SHP77 treated with DMSO at 0.1 percent for 48 hours (cell line): ENCODE data around the gene RAB23.
A peak's percentile ranks its signal among the peaks of the same experiment; 100 is the strongest.

ENCODE experiments used
- DNase-seq: peaks from one replicate; lab custom pipeline; 2025; lab: John Stamatoyannopoulos, UW

The RAB23 gene

DNA sequence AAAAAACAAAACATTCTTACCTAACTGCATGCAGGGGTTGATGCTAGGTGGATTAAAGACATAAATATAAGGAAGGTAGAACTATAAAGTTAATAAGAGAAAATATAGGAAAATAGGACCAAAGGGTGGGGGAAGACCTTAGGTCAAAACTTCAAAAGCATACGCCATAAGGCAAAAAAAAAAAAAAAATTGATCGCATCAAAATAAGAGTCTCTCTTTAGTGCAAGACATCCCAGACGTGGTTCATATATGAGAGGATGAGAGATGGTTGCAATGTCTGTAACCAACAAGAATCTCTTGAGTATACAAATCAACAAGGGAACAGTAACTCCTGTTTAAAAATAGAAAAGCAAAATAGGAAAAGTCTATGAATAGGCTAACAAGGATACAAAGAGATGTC, 41.5 kb downstream of the RAB23 start:
- no peak for DNase-seq

DNA sequence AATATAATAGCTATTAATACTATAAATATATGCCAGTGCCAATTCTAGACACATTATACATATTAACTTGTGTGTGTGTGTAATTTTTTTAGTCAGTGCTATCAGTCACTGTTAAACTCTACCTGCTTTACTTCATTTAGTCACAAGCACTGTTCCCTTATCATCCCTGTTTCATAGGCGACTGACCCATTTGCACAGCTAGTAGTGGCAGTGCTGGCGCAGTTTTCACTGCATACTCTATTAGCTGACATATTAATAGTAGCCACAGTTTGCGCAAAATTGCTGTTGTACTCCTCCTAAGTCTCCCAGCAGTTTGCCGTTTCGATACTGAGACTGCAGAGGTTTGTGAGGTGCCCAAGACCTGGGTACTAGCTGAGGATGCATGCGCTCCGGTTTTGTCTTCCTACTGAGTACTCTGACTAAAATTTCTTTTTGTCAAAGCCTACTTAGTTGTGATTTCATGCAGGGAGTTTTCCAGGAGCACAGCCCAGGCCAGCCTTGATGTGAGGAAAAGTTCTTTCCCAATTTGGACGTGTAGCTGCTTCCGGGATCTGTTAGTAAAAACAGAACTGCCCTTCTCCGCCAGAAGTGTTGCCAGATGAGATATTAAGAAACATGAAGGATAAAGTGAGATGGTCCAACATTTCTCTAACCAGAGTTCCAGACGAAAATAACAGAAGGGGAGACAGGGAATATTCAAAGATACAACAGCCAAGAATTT, 44.4 kb downstream of the RAB23 start:
- no peak for DNase-seq

DNA sequence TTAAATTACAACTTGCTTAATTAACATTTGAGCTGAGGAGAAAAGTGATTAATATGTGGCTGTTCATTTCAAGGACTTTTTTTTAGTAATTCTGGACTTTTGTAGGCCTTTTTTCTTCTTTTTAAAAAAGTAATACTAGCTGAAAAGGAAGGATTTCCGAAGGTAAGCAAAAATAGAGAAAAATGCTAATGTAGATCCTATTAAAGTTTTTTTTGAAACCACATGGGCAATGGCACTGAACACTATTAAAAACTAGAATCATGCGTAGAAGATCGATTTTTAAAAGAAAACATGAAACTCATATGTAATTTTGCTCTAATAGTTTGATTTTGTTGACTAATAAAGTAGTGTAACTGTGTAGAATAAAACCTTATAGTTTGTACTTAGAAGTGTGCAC, 47.6 kb downstream of the RAB23 start:
- no peak for DNase-seq

DNA sequence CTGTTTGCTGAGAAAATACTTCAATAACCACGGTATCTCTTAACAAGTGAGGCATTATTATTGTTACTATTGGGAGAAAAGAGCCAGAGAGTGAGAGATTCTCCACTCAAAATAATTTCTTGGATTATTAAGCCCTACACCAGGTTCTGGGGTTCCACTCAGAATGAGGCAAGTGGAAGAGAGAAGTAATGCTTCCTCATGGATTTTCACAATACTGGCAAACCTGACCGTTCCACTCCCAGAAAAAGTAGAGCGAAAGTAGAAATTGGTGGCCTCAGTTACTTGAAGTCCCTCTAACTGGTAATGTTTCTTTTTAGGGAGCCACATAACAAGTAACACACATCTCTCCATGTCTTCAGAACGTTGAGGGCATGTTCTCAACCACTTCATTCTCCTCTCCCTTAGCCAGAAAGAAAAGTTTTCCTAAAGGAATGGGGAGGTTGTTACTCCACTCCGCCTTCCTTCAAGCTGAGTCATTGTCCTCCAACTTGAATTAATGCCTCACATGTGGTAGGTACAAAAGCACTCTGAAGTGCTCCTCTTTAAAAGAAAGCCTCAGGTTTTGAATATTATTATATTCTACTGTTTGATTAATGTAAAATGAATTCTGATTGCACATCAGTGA, 48.1 kb downstream of the RAB23 start:
- DNase-seq: no peak

DNA sequence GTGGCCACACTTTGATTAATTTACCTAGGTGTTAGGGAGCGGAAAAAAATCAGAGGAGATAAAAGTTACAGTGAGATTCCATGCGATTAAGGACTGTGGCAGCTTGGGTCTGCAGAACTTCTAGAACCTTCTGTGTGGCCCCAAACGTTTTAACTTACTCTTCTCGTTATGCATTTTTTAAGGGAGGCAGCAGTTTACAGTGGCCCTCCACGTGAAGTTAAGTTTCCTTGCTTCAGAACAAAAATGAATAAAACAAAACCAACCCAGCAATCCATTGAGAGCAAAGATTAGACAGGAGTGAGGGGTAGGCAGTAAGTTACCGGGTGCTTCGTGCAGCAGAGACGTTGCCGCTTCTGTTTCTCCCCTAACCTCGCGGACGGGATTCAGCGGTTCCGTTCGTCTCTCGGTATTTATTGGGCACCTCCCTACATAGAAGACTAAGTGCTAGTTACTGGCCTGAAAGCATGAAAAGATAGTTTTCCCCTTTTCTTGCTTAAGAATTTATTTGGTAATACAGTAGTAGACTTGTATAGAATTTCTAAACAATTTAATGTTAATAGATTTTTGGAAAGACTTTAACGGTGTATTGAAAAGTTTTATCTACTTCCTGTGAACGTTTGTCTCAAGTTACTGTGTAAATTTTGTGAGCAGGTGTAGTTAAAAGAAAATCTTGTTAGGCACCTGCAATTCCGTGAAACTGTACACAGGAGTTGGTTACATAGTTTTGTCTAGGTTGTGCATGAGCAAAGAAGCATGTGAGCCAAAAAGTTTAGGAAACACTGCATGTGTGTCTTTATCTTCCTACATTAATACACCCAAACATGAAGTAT, 48.8 kb downstream of the RAB23 start:
- peak; percentile 5 for DNase-seq

DNA sequence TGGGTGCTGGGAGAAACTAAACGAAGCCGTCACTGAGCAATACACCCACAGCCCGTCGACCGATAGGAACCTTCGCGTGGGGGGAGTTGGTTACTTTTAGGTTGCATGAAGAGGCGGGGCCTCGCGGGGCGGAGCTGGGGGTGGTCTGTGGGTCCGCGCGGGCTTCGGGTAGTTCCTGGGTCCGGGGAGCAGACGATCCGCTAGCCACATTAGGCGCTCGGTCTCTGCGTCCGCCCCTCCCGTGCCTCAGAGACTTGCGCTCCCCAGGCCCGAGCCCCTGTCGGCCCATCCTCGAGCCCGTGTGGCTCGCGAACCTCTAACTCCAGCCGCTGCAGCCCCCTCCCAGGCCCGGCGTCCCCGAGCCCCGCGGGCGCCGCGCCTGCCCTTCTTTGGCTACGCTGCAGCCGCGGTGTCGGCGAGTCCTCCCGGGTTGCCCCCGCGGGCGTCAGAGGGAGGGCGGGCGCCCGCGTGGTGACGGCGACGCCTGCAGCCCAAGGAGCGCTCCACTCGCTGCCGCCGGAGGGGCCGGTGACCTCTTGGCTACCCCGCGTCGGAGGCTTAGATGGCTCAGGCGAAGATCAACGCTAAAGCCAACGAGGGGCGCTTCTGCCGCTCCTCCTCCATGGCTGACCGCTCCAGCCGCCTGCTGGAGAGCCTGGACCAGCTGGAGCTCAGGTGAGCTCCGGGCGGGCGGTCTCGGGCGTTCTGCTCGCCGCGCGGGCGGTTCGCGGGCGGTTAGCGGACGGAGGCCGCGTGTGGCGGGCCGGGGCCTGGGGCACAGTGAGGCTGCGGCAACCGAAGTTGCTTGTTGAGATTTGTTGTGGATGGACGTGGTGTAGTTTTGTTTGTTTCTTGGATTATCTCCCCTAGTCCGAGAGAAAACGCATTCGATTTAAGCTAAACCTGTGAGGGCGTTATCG, 49.7 kb downstream of the RAB23 start, which contains the start of gene BAG2:
TSS of gene BAG2 (plus strand) at position 191 of the 920 bp plus-strand sequence. CDS start at position 563, 372 bp downstream.
- DNase-seq: peak; percentile 69

DNA sequence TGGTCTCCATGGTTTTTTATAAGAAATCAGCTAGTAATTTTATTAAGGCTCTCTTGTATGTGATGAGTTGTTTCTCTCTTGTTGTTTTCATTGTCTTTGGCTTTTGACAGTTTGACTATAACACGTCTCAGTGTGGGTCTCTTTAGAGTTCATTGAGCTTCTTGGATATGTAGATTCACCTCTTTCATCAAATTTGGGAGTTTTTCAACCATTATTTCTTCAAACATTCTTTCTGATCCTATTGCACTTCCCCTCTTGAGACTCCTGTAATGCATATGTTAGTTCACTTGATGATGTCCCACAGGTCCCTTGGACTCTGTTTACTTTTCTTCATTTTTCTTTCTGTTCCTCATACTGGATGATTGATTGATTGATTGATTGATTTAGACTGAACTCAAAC, 57.0 kb downstream of the RAB23 start:
- DNase-seq: no peak

DNA sequence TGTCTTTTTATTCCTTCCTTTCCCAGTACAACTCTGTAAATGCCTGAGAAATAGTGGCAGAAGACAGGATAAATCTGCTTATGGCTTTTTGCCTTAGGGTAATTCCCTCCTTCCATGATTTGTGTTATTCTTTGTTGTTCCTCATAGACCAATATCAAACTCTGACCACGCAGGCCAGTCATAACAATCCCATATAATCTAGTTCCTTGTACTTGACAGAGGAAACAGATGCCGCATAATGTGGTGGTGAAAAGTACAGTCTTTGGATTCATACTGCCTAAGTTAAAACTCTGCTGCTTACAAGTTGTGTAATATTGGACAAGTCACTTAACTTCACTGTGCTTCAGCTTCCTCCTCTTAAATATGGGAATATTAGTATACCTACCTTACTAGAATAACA, 58.2 kb downstream of the RAB23 start:
- DNase-seq: no peak

DNA sequence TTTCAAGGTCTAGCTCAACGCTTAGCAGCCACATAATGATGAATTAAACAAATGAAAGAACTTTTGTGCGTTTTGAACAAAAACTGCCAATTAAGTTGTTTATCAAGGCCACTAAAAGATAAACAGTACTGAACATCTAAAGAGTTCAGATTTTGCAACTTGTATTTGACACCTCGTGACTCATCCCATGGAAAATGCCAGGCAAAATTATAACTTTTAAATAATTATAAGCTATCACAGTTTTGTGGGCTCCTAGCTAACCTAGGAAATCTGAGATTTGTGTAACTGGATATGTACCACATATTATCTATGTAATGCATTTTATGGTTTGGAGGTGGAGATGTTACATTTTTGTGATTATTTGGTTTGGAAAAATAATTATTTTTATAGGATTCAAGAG, 59.6 kb downstream of the RAB23 start:
- no peak for DNase-seq

DNA sequence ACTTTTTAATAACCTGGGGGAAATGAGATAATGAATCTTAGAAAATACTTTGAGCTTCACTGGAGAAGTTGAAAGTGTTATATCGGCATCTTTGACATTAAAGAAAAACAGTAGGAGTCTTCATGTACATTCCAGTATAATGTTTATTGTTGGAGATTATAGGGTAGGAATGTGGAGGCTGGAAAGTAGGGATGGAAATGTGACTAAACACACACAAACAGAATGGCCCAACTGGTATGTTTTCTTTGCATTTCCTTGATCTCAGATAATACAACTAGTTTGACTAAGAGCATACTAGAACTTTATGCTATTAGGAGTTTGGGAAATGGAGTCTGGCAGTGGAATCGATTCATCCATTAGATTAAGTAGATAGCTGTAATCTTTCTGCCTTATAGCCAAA, 60.1 kb downstream of the RAB23 start:
- DNase-seq: no peak

DNA sequence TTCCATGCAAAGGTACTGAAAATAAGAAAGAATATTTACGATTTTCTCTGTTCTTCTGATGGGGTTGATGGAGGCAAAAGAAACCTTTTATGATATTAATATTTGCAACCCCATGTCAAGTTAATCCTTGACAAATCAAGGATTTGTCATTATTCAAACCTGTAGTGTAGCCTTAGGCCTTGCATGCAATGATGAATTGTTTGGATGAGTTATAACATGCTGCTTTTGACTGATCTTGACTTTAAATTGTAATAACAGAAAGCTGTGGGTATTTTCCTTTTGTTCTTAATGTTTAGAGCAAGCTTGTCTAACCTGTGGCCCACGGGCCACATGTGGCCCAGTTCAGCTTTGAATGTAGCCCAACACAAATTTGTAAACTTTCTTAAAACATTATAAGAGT, 63.0 kb downstream of the RAB23 start:
- DNase-seq: no peak

DNA sequence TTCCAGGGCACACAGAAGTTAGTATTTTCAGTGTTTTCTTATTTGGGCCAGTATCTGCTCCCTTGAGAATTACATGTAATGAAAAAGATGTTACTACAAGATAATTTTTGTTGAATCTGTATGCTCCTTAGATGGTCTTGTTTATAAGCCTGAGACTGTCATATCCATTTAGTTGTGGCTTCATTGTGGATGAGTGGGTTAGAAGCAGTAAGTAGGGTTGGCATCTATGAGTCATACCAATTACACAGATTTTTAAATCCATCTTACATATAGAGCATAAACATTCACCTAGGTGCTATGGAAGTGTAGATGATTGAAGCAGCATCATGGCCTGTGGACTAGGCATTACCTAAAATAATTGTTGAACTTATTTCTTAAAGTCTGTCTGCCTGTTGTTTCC, 63.4 kb downstream of the RAB23 start:
- no peak for DNase-seq

DNA sequence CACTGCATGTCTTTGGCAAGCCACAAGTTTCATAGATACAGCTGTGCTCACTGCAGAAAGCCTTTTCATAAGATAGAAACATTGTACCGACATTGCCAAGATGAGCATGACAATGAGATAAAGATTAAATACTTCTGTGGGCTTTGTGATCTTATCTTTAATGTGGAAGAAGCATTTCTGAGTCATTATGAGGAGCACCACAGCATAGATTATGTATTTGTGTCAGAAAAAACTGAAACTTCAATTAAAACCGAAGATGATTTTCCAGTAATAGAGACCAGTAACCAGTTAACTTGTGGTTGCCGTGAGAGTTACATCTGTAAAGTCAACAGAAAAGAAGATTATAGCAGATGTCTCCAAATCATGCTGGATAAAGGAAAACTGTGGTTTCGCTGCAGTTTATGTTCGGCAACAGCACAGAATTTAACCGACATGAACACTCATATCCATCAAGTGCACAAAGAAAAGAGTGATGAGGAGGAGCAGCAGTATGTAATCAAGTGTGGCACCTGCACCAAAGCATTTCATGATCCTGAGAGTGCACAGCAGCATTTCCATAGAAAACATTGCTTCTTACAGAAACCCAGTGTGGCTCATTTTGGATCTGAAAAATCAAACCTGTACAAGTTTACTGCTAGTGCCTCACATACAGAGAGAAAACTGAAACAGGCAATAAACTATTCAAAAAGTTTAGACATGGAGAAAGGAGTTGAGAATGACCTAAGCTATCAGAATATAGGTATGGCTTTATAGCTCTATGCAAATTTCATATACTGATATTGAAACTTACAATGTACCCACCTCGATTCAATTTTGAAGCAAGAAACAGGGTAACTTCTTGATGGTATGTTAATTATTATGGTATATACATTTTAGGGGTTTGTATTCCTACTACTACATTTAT, 73.9 kb downstream of the RAB23 start:
- no peak for DNase-seq

DNA sequence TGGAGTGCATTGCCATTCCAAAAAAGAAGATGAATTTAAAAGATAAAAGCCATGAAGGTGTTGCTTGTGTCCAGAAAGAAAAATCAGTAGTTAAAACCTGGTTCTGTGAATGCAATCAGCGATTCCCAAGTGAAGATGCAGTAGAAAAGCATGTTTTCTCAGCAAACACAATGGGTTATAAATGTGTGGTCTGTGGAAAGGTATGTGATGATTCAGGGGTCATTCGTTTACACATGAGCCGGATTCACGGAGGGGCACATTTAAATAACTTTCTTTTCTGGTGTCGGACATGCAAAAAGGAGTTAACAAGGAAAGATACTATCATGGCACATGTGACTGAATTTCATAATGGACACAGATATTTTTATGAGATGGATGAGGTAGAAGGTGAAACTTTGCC, 74.7 kb downstream of the RAB23 start:
- no peak for DNase-seq

DNA sequence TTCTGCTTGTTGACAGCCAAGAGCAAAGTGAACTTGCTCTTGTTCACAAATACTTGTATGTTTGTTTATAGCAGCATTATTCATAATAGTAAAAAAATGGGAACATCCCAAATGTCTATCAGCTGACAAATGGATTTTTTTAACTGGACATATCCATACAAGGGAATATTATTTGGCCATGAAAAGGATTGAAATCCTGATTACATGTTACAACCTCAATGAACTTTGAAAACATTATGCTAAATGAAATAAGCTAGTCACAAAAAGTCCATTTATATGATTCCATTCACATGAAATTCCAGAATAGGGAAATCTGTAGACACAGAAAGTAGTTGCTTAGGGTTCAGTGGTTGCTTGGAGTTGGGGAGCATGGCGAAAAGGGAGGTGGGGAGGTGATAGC, 78.4 kb downstream of the RAB23 start:
- no peak for DNase-seq

DNA sequence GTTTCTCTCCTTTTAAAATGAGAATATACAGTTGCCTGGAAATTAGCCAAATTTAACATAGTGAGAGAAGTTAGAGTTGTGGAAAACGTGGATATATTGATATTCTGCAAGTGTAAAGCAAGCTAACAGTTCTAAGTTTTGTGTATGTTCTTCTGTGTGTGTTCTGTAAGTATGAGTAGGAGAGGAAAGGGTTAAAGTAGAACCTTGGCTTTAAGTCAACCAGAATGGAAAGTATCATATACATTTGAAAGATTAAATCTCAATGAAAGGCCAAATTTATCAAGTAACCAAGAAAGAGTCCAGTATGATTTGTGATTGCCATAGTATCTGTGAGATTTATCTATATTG, 80.0 kb downstream of the RAB23 start:
- DNase-seq: no peak

DNA sequence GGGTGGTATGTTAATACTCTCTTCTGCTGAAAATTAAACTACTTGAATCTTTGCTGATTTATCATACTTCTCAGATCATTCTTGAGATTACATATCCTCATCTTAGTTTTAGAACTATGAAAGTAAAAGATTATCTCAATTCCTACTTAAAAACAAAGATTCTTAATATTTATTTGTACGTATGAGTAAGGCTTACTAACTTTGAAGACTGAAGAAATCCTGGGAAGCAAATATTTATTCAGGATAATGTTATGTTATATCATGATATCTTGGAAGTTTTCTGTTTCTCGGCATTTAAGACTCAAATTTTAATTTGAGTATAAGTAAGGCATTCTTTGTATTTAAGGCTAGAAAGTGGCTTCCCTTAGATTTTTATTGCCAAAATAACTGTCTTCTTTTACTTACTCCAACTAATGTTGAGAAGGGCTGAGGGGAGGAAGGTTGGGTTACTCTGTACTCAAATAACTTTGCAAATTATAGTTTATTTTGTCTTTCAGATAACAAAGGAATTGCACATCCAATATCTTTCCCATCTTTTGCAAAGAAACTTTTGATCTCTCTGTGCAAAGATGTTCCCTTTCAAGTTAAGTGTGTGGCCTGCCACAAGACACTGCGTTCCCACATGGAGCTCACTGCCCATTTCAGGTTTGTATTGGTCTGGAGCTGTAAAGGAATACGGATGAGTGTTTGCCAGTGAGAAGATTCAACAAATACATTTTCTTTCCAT, 80.5 kb downstream of the RAB23 start:
- DNase-seq: no peak

DNA sequence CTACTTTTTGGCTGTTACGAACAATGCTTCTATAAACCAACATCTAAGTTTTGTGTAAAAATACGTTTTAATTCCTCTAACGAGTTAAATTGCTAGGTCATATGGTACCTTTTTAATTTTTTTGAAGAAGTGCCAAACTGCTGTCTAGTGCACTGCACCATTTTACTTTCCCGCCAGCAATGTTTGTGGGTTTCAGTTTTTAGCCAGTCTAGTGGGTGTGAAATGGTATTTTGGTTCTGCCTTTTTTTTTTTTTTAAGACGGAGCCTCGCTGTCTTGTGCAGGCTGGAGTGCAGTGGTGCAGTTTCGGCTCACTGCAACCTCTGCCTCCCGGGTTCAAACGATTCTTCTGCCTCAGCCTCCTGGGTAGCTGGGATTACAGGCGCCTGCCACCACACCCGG, 84.1 kb downstream of the RAB23 start:
- no peak for DNase-seq

DNA sequence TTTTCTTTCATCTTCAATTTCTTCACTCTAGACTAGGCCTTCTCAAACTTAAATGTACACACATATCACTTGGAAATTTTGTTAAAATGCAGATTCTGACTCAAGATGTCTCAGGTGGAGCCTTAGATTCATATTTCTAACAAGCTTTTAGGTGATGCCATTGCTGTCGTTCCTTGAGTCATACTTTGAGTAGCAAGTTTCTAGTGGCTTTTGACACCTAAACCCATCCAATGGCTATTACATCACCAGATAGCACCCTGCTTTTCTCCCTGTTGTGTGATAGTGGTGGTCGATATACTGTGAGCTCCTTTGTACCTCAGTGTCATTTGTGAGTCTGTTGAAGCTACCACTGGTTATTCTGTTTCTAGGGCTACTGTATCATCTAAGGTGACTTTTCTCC, 84.8 kb downstream of the RAB23 start:
- no peak for DNase-seq
